SK-N-SH (cell line): ENCODE measurements around the gene ENOX1. TPM values are rescaled to one million over a fixed set of nuclear protein-coding genes. Genes with fewer than 3 reads are reported as not detected.
A peak's percentile ranks its signal among the peaks of the same experiment; 100 is the strongest.

Experiments
- CTCF ChIA-PET: fragments of 300-600, 350-600 bp; formaldehyde crosslinking; extraction: SDS; loops from one replicate; lab custom pipeline; 2021; lab: Yijun Ruan, JAX
- POLR2A ChIA-PET: fragments of 350-600 bp; sonication (Branson Sonifier 250); formaldehyde crosslinking; extraction: SDS; loops from one replicate; lab custom pipeline; 2020; ENCODE audit warnings: antibody characterized with exemption, inconsistent platforms; lab: Yijun Ruan, JAX
- DNase-seq: peaks from one replicate; pipeline ENCODE4 v3.0.0; 2012
- H2AFZ ChIP-seq: fragments of 200-600 bp; sonication (generic); 2 replicates; pipeline ENCODE4 v1.8.1; 2016; ENCODE audit warnings: antibody characterized with exemption, mild to moderate bottlenecking, low read depth
- H3F3A ChIP-seq: fragments of 200-600 bp; sonication (generic); replicated peaks from 2 replicates; pipeline ENCODE3; 2016; ENCODE audit warnings: antibody characterized with exemption, mild to moderate bottlenecking; ENCODE audit not compliant: insufficient read depth
- H3K27ac ChIP-seq, 2 experiments: fragments of 200-500 bp in 1 of 2; fragments of 200-600 bp in 1 of 2; sonication (Bioruptor generic) in 1 of 2; sonication (generic), shearing (Covaris generic) in 1 of 2; 2 replicates each; pipeline versions ENCODE4 v1.5.1 to v1.6.1; 2014 to 2016; ENCODE audit warnings: low read depth in 2 of 2, inconsistent platforms in 1 of 2, low read length in 1 of 2, mild to moderate bottlenecking in 1 of 2, mixed read lengths in 1 of 2
- H3K27me3 ChIP-seq: fragments of 200-600 bp; sonication (generic), shearing (Covaris generic); 2 replicates; pipeline ENCODE4 v1.6.1; 2016; ENCODE audit warnings: mixed run types; ENCODE audit not compliant: insufficient read depth
- H3K36me3 ChIP-seq, 2 experiments: fragments of 200-500 bp in 1 of 2; fragments of 200-600 bp in 1 of 2; sonication (Bioruptor generic) in 1 of 2; sonication (generic) in 1 of 2; replicated peaks in 1 of 2; 2 replicates each; pipeline versions ENCODE3 to v1.5.1; 2014 to 2016; ENCODE audit warnings: low read length in 1 of 2, mild to moderate bottlenecking in 1 of 2; ENCODE audit not compliant: insufficient read depth in 2 of 2, control insufficient read depth in 1 of 2
- H3K4me1 ChIP-seq, 2 experiments: fragments of 200-500 bp in 1 of 2; fragments of 200-600 bp in 1 of 2; sonication (Bioruptor generic) in 1 of 2; sonication (generic), shearing (Covaris generic) in 1 of 2; 2 replicates each; pipeline versions ENCODE4 v1.5.1 to v1.6.1; 2014 to 2016; ENCODE audit warnings: low read depth in 1 of 2, low read length in 1 of 2, mixed run types in 1 of 2; ENCODE audit not compliant: insufficient read depth in 2 of 2, control insufficient read depth in 1 of 2
- H3K4me2 ChIP-seq: fragments of 200-600 bp; sonication (generic), shearing (Covaris generic); 2 replicates; pipeline ENCODE4 v1.6.1; 2017; ENCODE audit warnings: mixed run types
- H3K4me3 ChIP-seq, 2 experiments: fragments of 200-500 bp in 1 of 2; fragments of 200-600 bp in 1 of 2; sonication (Bioruptor generic) in 1 of 2; sonication (generic), shearing (Covaris generic) in 1 of 2; 2 replicates each; pipeline versions ENCODE4 v1.5.1 to v1.8.1; 2014 to 2016; ENCODE audit warnings: low read depth in 2 of 2, inconsistent platforms in 1 of 2, low read length in 1 of 2, mild to moderate bottlenecking in 1 of 2, mixed read lengths in 1 of 2, moderate library complexity in 1 of 2
- H3K79me2 ChIP-seq: fragments of 200-600 bp; sonication (generic); 2 replicates; pipeline ENCODE4 v1.8.1; 2017; ENCODE audit warnings: mild to moderate bottlenecking; ENCODE audit not compliant: insufficient read depth
- H3K9ac ChIP-seq: fragments of 200-600 bp; sonication (generic); 2 replicates; pipeline ENCODE4 v1.6.1; 2017; ENCODE audit warnings: mixed run types
- H3K9me2 ChIP-seq: fragments of 200-600 bp; sonication (generic); 2 replicates; pipeline ENCODE4 v1.6.1; 2017; ENCODE audit warnings: mixed run types
- H3K9me3 ChIP-seq: fragments of 200-600 bp; sonication (generic); 2 replicates; pipeline ENCODE4 v1.6.1; 2017; ENCODE audit warnings: mixed run types, mild to moderate bottlenecking, moderate library complexity
- H4K20me1 ChIP-seq: fragments of 200-600 bp; sonication (generic); 2 replicates; pipeline ENCODE4 v1.6.1; 2017; ENCODE audit warnings: mild to moderate bottlenecking, mixed run types; ENCODE audit not compliant: insufficient read depth
- CHD2 ChIP-seq: fragments of 150-350 bp; IDR thresholded peaks from 2 replicates; pipeline ENCODE4 v1.6.1; 2018; ENCODE audit warnings: low read length; ENCODE audit not compliant: partially characterized antibody
- EP300 ChIP-seq, 2 experiments: IDR thresholded peaks; 2 replicates each; pipeline versions ENCODE4 v1.4.0 to v1.6.1; 2012; ENCODE audit warnings: borderline replicate concordance in 1 of 2, low read depth in 1 of 2, low read length in 1 of 2
- FOXM1 ChIP-seq: IDR thresholded peaks from 2 replicates; pipeline ENCODE4 v1.4.0; 2012; ENCODE audit warnings: low read depth, mild to moderate bottlenecking
- GABPA ChIP-seq: IDR thresholded peaks from 2 replicates; pipeline ENCODE4 v1.4.0; 2012; ENCODE audit warnings: low read depth, mild to moderate bottlenecking
- GATA2 ChIP-seq: sonication (generic); formaldehyde crosslinking; IDR thresholded peaks from 2 replicates; pipeline ENCODE4 v1.5.0; 2020; ENCODE audit warnings: mild to moderate bottlenecking, missing genetic modification reagents
- JUND ChIP-seq: IDR thresholded peaks from 2 replicates; pipeline ENCODE4 v1.4.0; 2012
- MEF2A ChIP-seq: IDR thresholded peaks from 2 replicates; pipeline ENCODE4 v1.4.0; 2012; ENCODE audit warnings: low read depth, borderline replicate concordance
- NFIC ChIP-seq: IDR thresholded peaks from 2 replicates; pipeline ENCODE4 v1.4.0; 2012; ENCODE audit warnings: borderline replicate concordance
- NRF1 ChIP-seq: IDR thresholded peaks from 2 replicates; pipeline ENCODE4 v1.6.1; 2012; ENCODE audit warnings: low read depth, mild to moderate bottlenecking, low read length
- PBX3 ChIP-seq: IDR thresholded peaks from 2 replicates; pipeline ENCODE4; 2012
- POLR2AphosphoS5 ChIP-seq: IDR thresholded peaks from 2 replicates; pipeline ENCODE4 v1.6.1; 2012; ENCODE audit warnings: low read depth, low read length
- RAD21 ChIP-seq: IDR thresholded peaks from 2 replicates; pipeline ENCODE4 v1.6.1; 2012; ENCODE audit warnings: mild to moderate bottlenecking, low read length
- RCOR1 ChIP-seq: fragments of 150-350 bp; IDR thresholded peaks from 2 replicates; pipeline ENCODE4 v1.6.1; 2017; ENCODE audit warnings: antibody characterized with exemption, low read length
- RXRA ChIP-seq: IDR thresholded peaks from 2 replicates; pipeline ENCODE4 v1.4.0; 2012; ENCODE audit warnings: low read depth, mild to moderate bottlenecking, borderline replicate concordance
- SIN3A ChIP-seq: IDR thresholded peaks from 2 replicates; pipeline ENCODE4 v1.6.1; 2012; ENCODE audit warnings: low read depth, mild to moderate bottlenecking, low read length, moderate library complexity, borderline replicate concordance
- SMC3 ChIP-seq: IDR thresholded peaks from 2 replicates; pipeline ENCODE4 v1.6.1; 2012; ENCODE audit warnings: low read depth, low read length, improper control_type of control experiment
- TAF1 ChIP-seq: IDR thresholded peaks from 2 replicates; pipeline ENCODE4 v1.6.1; 2012; ENCODE audit warnings: low read depth, mild to moderate bottlenecking, low read length, moderate library complexity, borderline replicate concordance
- TCF12 ChIP-seq: IDR thresholded peaks from 2 replicates; pipeline ENCODE4 v1.4.0; 2012
- USF2 ChIP-seq: fragments of 150-350 bp; IDR thresholded peaks from 2 replicates; pipeline ENCODE4 v1.6.1; 2017; ENCODE audit warnings: antibody characterized with exemption, low read length, low read depth, borderline replicate concordance
- YY1 ChIP-seq: IDR thresholded peaks from 2 replicates; pipeline ENCODE4 v1.4.0; 2012; ENCODE audit warnings: low read depth, mild to moderate bottlenecking
- WGBS: methylation state at CpG from one replicate; pipeline ENCODE4 v1.1.6; 2017; ENCODE audit warnings: low lambda C conversion rate; 5-methylcytosine and 5-hydroxymethylcytosine counted together
- polyA plus RNA-seq, 3 experiments: library from polyadenylated mRNA; depleted of rRNA; stranded (reverse); fragments of >200 nt; gene quantifications; 2 replicates each; pipeline ENCODE4 v1.2.3, GENCODE V29; 2012
- TF ChIP-seq, protein P1 (sequence below): IDR thresholded peaks from 2 replicates; pipeline ENCODE4 v1.4.0; 2012; ENCODE audit warnings: low read depth, borderline replicate concordance
- TF ChIP-seq, protein P2 (sequence below): fragments of 150-350 bp; IDR thresholded peaks from 2 replicates; pipeline ENCODE4 v1.6.1; 2016; ENCODE audit warnings: mild to moderate bottlenecking, low read depth, low read length
- TF ChIP-seq, protein P3 (sequence below): IDR thresholded peaks from 2 replicates; pipeline ENCODE4 v1.4.0; 2012; ENCODE audit warnings: low read depth, borderline replicate concordance

The ENOX1 gene
- polyA plus RNA-seq, 1 of the 3 experiments (the other 2 are of a cell fraction), result 5.8 TPM

DNA sequence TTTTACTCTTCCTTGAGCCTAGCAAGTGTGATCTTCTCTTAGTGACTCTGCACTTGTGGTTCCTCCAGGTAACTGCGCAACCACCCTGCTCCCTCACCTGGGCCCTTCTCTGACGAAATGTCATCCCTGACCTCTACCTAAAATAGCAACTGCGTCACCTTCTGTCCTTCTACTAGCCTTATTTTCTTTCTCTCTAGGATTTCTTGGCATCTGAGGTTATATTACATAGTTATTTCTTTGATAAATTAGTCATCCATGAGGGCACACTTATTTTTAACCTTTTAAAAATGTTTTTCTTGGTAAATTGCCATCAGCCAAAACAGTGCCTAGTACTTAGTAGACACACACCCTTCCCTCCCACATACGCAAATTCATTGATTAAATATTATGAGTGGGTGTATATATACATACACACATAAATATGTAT lies 355.5 kb downstream of the ENOX1 start (continued):
- TF ChIP-seq USF2, result no peak
- no peak for TF ChIP-seq FOXM1
- TF ChIP-seq JUND, result 0 out of 2 replicates have a peak, but pooled peaks have one; percentile 7
- no peak for TF ChIP-seq POLR2AphosphoS5
- TF ChIP-seq YY1, result no peak
- TF ChIP-seq CHD2, result no peak
- 0 out of 2 replicates have a peak, but pooled peaks have one; percentile 8 for TF ChIP-seq TCF12
- TF ChIP-seq EP300 (IDR thresholded peaks at IDR 0.05; ENCODE audit: borderline replicate concordance in 1 of 2, low read depth in 1 of 2, low read length in 1 of 2), result no peak
- TF ChIP-seq, protein P1, sequence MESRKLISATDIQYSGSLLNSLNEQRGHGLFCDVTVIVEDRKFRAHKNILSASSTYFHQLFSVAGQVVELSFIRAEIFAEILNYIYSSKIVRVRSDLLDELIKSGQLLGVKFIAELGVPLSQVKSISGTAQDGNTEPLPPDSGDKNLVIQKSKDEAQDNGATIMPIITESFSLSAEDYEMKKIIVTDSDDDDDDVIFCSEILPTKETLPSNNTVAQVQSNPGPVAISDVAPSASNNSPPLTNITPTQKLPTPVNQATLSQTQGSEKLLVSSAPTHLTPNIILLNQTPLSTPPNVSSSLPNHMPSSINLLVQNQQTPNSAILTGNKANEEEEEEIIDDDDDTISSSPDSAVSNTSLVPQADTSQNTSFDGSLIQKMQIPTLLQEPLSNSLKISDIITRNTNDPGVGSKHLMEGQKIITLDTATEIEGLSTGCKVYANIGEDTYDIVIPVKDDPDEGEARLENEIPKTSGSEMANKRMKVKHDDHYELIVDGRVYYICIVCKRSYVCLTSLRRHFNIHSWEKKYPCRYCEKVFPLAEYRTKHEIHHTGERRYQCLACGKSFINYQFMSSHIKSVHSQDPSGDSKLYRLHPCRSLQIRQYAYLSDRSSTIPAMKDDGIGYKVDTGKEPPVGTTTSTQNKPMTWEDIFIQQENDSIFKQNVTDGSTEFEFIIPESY, result no peak
- TF ChIP-seq RXRA, result no peak
- no peak for TF ChIP-seq SMC3
- TF ChIP-seq NRF1, result no peak

DNA sequence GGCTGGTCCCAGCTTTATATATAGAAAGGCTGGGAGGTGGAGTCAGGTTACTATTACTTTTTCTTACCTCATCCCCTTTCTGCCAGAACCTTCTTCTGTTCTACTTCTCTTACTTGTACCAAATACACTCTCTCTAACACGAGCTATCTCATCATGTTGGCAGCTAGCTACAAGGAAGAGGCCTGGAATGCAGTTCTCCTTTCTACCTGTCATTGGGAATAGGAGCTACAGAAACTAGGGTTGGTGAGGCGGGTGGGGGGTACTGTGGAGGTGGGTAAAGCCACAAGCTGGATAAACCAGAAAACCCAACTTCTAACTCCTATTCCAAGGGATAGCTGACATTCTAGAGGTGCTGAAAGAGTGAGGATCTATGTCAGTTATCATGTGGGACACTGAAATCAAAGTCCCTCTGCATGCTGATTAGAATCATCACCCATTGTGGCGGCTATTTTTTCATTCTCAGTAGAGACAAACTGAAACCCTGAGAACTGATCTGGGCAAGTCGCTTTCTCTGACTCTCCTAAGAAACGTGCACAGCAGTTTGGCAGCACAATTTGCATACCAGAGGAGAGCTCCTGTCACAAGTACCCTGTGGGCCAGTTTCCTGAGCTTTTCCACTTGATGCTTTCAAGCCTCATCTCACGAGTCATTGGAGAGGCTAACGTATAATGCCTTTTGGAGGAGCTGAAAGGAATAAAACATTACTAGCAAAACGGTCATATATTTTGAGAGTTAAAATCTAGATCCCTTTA lies 358.1 kb downstream of the ENOX1 start:
- H3K27me3 ChIP-seq, result no peaks in the 10 kb centered on the region
- no peaks in the 10 kb centered on the region for H3K4me1 ChIP-seq
- H3K4me3 ChIP-seq, result no peak overlapping the region
- H3K79me2 ChIP-seq, result no peaks in the 10 kb centered on the region
- H3K36me3 ChIP-seq, result no peaks in the 10 kb centered on the region
- CTCF ChIA-PET, result interaction anchor here (0.6 to 1.1 kb wide), 2 partner anchors 10 to 309 kb away, joined by 3 read pairs; no protein-coding TSS in a partner anchor
- H3K4me2 ChIP-seq, result no peak overlapping the region
- H3K9ac ChIP-seq, result no peak overlapping the region
- WGBS, result 69% methylated on average over 8 of the region's 8 CpGs
- no peak for TF ChIP-seq MEF2A
- TF ChIP-seq, protein P2, sequence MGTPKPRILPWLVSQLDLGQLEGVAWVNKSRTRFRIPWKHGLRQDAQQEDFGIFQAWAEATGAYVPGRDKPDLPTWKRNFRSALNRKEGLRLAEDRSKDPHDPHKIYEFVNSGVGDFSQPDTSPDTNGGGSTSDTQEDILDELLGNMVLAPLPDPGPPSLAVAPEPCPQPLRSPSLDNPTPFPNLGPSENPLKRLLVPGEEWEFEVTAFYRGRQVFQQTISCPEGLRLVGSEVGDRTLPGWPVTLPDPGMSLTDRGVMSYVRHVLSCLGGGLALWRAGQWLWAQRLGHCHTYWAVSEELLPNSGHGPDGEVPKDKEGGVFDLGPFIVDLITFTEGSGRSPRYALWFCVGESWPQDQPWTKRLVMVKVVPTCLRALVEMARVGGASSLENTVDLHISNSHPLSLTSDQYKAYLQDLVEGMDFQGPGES, result no peak
- no peak for TF ChIP-seq PBX3
- TF ChIP-seq RAD21, result no peak
- no peak for TF ChIP-seq POLR2AphosphoS5
- no peak for TF ChIP-seq FOXM1
- TF ChIP-seq RCOR1, result no peak
- TF ChIP-seq TCF12, result no peak
- TF ChIP-seq, protein P3, sequence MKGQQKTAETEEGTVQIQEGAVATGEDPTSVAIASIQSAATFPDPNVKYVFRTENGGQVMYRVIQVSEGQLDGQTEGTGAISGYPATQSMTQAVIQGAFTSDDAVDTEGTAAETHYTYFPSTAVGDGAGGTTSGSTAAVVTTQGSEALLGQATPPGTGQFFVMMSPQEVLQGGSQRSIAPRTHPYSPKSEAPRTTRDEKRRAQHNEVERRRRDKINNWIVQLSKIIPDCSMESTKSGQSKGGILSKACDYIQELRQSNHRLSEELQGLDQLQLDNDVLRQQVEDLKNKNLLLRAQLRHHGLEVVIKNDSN, result no peak
- no peak for TF ChIP-seq RXRA
- TF ChIP-seq TAF1, result no peak
- TF ChIP-seq NFIC, result no peak
- no peak for TF ChIP-seq SIN3A
- TF ChIP-seq, protein P1, result no peak
- no peak for TF ChIP-seq GATA2 (CRISPR knock-in tag)
- TF ChIP-seq GABPA, result no peak
- TF ChIP-seq SMC3, result no peak
- TF ChIP-seq YY1, result no peak
- no peaks in the 10 kb centered on the region for H4K20me1 ChIP-seq
- H3F3A ChIP-seq, result no peaks in the 10 kb centered on the region
- H3K9me3 ChIP-seq, result no peaks in the 10 kb centered on the region
- POLR2A ChIA-PET, result no interaction called here
- H3K9me2 ChIP-seq, result no peaks in the 10 kb centered on the region
- DNase-seq, result no peak
- no peak overlapping the region for H2AFZ ChIP-seq
- no peak overlapping the region for H3K27ac ChIP-seq
